Left hindlimb (tissue), 1 donor: Measurements from ENCODE around the gene RAB11FIP3.

Experiments
- DNase-seq: peaks from one replicate; pipeline ENCODE4 v3.0.0-alpha.2; 2018

RAB11FIP3 gene

DNA sequence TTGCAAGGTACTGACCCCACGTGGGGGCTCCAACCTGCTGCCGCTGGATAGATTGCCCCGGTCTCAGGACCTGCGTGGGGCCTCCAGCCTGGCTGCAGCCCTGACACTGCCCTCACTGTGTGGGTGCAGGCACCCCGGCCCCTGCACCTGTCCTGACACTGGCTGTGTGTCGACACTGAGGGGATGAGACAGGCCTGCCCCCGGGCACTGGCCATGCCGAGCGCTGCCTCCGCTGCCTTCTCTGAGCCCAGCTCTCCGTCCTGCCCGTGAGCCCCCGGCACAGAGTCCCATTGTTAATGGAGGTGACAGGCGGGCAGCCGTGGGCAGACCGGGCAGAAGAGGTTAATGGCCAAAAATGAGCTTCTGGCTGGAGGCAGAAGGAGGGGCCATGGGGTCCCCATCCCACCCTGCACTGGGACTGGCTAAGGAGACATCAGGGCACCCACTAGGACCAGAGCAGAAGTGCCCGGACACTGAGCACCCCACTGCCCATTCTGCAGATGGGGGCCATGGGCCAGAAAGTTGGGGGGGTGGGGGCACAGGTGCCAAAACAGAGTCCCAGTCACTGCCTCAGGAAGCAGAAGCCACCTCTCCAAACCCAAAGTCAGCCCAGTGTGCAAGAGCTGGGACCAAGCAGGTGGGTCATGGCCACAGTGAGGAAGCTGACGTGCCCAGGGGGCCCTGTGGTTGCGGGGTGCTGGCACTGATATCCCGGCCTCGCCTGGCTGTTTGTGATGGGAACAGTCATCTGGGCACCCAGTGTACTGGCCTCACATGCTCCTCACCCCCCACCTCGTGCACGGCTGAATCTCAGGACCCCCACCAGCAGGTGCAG, 132.2 kb downstream of the RAB11FIP3 start:
- no peak for DNase-seq

DNA sequence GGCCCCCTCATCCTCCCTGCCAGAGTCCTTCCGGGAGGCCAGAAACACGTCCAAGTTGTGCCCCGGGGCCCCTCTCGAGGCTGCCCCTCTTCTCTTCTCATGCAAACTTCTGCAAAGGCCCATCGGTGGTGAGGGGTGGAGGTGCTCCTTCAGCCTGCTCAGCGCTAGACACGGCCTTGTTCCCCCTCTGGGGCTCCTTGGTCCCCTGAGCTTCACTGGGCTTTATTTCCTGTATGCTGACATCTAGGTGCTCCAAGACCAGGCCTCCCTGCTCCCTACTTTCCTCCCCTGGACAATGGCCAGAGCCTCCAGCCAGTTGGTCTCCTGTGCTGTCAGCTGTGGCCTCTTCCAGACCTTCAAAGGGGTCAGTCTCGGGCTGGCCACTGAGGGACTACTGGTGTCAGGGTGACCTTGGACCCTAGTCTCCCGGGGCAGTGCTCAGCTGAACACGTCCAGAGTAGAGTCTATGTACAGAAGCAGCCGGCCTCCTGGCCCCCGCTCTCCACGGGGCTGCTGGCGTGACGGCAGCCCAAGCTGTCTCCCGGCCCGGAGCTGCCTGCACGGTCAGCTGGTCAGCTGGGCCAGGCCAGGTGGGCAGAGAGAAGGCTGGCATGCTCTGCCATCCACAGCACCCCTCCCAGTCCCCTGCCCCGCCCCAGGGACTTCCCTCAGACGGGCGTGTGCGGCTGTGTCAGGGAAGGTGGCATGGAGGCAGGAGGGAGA, 133.0 kb downstream of the RAB11FIP3 start:
- DNase-seq = no peak

DNA sequence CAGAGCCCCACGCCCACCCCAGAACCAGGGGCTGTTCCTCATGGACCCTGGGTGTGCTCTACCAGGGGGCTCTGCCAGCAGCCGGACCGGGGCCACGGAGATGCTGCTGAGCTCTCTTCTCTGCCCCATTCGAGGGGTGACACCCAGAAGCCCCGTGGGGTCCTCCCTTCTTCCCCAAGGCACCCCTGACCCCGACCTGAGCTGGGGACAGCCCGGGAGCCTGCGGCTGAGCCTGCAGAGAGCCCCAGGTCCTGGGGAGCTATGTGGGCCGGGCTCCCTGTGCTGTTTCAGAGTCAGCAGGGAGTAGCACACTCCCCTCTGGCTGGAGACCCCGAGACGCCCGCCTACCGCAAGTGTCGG, 133.6 kb downstream of the RAB11FIP3 start:
- no peak for DNase-seq

DNA sequence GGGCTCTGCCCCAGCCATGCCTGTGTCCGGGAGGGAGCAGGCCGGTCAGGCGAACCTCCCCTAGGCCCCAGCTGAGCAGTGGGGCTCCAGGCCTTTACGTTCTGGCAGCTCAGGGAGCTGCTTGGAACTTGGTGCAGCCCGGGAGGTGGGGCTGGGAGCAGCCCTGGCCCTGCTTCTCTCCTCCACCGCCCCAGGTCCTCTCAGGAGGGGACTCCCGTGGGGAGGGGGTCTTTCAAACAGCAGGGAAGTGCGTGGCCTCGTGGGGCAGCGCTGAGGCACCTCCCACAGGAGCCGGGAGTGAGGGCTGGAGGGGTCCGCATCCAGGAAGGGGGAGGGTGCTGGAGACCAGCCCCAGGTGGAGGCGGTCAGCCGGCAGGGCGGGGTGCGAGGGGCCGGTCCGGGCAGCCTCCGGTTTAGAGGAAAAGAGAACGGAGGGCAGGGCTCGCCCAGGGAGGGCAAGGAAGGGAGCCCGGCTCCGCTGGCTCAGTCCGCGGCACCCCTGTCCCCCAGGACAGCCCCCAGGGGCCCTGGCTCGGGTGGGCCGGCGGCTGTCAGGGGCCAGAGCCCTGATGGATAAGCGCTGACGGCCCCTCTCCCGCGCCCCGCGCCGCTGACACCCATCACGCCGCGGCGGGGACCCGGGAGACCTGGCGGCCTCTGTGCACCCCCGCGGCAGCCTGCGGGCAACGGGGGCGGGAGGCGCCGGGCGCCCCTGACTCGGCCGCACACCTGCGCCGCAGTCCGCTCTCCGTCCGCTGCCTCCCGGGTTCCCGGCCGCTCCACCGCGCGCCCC, 134.2 kb downstream of the RAB11FIP3 start:
- DNase-seq = no peak

DNA sequence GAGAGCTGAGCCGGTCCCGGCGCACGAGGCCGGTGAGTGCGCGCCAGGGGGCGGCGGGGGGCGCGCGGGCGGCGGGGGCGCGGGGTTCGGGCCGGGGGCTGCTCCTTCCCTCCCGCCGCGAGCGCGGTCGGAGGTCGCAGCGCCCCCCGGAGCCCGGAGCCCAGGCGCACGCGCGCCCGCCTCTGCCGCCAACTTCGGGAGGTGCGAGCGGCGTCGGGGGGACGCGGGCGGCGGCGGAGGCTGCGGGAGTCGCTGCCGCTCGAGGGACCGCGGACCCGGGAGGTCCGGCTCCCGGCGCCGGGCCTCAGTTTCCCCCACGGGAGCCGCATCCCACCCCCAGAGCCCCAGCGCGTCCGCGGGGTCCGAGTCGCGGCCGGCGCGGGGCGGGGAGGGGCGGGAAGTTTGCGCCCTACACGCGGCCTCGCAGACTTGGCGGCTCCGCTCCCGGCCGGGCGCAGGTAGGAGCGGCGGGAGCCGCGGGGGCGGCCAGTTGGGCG, 134.8 kb downstream of the RAB11FIP3 start, which contains the start of gene PRR35:
Gene PRR35 (plus strand): TSS at position 191 of the 497 bp plus-strand sequence. CDS start 2,901 bp downstream, outside the sequence.
- no peak for DNase-seq

DNA sequence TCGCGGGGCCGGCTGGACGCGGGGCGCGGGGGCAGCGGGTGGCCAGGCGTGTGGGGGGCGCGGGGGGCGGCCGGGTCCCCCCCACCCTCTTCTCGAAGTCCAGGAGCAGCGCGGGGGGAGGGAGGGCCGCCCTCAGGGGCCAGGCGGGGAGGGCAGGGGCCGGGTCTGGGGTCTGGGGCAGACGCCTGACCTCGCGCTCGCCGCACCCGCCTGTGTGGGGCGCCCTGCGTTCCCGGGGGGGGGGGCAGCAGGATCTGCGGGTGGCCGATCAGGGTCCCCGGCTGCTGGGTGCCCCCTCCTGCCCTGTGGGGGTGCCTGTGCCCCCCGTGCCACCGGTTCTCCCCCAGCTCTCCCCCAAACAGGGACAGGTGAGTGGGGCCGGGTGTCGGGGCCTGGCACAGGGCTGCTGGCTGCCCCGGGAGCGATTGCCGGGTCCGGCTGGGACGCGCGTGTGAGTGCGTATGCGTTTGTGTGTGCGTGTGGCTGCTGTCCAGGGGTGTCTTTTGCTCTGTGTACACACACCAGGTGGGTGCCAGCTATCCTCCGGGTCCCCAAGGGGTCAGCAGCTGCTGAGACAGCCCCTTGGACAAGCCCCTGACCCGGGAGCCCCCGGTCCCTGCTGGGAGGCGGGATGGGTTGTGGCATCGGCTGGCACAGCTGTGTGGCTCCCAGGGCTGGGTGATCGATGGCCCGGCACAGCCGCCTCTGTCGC, 135.4 kb downstream of the RAB11FIP3 start:
- DNase-seq = no peak

DNA sequence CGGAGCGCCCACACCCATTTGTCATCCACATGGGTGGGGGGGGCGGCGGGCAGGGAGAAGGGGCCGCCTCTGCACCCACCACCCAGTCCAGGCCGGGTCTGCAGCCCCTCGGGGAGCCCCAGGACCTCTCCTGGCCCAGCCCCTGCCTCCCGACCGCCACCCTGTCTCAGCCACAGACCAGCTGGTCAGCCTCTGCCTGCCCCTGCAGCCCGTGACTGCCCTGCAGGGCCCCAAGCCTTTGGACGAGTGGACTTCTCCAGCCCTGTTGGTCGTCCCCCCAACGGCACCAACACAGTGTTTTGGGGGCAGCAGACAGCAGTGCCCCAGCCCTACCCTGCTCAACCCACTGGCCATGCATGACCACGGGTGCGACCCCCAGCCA, 136.0 kb downstream of the RAB11FIP3 start:
- DNase-seq = no peak

DNA sequence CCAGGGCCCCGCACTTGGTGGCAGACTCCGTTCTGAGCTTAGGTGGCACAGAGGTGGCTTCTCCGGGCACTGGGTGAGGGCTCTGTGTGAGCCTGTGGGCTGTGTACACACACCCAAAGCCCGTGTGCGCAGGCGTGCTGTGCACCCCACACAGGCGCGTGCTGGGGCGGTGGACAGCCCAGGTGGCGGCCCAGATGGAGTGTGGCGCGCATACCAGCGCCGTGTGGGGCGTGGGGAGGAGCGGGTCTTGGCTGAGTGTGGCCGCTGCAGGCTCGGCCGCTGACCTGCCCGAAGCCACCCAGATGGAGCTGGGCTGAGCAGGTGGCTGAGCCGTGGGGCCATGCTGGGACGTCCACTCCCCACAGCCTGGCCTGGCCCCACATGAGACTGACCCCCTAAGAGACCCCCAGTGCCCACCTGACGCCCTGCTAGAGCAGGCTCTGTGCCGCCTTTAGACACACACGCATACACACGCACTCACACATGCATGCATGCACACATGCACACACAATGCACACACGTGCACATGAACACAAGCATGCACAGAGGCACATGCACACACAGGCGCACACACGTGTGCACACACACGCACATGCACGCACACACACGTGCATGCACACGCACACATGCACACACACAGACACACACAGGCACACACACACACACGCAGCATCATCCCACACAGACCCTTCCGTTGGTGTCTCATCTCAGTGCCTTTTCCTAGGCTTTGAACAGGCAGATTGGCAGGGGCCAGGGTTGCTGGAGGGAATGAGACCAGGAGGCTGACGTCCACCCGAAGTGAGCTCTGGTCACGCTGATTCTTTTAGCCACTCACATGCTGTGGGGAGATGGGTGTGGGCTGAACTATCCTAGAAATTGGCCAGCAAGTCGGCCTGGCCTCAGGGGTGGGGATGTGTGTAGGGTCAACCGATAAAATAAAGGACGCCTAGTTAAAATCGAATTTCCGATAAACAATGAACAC, 136.8 kb downstream of the RAB11FIP3 start:
- no peak for DNase-seq

DNA sequence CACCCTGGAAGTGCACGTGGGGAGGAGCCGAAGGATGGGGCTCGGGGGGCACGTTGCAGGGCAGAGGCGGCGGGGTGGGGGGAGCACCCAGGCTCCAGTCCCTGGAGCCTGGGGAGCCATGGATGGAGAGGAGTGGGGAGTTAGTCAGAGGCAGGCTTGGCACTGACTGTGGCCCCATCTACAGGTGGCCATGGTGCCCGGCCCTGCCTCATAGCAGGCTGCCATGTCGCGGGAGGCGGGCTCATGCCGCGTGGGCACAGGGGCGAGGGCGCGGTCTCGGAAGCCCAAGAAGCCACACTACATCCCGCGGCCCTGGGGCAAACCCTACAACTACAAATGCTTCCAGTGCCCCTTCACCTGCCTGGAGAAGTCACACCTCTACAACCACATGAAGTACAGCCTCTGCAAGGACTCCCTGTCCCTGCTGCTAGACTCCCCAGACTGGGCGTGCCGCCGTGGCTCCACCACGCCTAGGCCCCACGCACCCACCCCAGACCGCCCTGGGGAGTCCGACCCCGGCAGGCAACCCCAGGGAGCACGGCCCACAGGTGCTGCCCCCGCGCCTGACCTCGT, 137.7 kb downstream of the RAB11FIP3 start:
- no peak for DNase-seq

DNA sequence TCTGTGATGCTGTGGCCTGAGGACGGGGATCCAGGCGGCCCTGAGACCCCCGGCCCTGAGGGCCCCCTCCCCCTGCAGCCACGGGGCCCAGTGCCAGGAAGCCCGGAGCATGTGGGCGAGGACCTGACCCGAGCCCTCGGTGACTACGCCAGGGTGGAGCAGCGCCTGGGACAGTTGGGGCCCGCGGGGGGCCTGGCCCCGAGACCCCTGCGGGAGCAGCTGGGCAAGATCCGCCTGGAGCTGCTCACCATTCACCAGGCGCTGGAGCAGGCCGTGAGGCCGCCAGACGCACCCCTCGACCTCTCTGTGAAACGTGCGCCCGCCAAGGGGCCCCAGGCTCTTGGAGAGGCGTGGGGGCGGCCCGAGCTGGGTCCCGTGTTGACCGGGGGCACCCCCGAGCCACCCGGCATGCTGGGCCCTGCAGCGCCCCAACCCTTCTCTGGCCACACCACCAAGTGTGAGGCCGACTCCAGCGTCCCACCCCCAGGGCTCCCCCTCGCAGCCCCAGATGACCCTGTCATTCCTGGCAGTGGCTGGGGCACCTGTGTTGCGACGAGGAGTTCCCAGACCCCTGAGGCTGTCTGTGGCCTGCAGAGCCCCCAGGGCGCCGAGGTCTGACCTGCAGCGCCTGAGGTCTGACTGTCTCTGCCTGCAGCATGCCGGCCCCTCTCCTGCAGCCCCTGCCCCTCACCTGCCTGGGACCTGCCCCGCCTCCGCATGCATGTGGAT, 139.4 kb downstream of the RAB11FIP3 start:
- no peak for DNase-seq

DNA sequence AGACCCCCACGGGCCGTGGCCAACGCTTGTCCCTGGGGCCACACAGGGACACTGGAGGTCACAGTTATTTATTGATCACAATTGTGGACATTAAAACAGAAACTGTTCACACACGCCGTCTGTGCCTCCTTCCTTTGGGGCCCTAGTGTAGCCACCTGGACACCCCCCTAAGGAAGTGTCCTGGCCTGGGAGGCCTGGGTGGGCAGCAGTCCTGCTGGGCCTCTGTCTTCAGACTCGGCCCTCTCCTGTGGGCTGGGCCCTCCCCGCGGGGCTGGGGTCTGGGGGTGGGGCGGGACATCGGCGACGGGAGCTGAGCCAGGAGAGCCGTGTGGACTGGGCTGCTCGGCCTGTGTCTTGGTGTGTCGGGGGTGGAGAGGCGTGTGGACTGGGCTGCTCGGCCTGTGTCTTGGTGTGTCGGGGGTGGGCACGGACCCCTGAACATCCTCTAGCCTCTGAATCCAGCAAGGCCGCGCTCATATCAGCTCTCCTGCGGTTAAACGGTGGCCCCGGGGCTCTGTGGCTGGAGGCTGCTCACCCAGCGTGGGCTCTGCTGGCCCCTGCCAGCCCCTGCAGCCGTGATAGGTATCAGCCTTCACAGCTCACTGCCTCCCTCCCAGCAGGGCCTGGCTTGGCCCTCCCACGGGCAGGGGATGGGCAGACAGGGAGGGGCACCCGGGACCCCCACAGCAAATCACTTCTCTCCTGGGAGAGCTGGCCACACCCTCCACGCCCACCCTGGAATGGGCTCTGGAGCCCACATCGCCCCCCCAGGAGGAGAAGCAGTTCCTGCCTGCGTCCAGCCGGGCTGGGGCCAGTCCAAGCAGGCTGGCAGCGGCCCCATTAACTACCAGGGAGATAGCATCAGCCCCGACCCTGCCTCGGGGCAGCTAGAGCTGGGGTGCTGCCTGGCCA, 140.2 kb downstream of the RAB11FIP3 start:
- DNase-seq = no peak

DNA sequence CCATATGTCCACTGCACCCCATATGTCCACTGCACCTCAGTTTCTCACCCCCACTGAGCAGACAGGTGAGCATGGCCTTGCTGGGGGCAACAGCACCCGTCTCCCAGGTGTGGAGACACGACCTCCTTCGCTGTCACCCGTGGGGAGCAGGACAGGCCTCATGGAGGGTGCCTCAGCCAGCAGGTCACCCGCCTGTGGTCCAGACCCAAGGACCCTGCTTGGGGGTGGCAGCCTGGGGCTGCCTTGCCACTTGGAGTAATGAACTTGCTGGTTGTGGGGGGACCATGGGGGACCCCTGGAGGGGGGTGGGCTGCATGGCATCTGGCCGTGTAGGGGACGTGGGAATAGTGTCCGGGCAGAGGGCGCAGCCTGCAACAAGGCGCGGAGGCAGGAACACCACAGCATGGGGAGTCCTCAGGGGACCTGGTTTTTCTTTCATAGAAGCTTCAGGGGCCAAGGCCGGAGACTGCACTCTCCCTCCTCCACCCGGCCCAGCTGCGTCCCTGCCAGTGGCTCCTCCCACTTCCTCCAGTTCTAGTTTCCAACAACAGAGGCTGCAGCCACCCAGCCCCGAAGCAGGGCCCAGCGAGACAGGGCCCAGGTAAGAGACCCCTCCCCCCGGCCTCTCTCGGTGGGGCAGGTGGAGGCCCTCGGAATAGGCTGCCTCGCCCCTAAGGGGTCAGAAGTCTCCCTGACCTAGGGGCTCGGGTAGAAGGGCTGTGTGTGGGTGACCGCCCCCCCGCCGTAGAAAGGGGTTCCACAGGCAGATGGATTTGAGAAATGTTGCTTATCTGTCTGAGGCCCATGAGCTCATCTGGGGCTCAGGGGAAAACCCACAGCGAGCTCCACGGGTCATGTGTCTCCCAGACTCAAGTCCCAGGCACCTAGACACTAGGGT, 141.3 kb downstream of the RAB11FIP3 start, which contains the start of gene NHLRC4:
Gene NHLRC4 (plus strand): TSS at position 531 of the 898 bp plus-strand sequence. CDS start 1,043 bp downstream, outside the sequence.
- peak; percentile 73 for DNase-seq

DNA sequence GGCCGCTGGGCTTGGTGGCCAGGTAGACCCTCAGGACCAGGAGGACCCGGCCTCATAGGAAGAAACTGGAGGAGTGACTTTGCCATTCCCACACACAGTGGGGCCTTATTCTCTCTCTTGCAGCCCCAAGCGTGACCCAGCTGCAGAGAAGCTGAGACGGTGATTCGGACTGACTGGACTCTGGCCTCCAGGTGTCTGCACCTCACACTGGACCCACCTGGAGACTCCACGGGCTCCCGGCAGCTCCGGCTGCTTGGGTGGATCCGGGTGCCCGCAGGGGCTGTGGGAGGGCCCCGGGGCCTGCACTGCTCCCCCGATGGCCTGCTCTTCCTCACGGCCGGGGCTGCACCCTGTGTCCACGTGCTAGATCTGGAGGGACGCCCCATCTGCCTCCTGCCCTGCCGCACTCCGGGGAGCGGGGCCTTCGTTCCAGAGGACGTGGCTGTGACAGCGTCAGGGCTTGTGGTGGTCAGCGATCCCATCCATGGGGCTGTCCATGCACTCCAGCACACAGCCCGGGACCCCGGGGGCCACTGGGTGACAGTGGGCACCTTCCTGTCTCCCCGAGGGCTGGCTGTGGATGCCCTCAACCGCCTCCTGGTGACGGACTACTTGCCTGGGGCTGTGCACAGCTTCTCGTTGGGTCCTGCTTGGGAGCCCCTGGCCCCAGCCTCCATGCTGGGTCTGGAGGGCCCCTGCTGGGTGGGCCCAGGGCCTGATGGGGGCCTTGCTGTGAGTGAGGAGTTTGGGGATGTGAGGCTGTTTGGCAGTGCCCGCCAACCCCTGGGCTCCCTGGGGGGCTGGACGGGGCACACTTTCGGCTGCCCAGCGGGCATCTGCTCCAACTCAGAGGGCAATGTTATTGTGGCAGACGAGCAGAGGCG, 142.2 kb downstream of the RAB11FIP3 start:
- no peak for DNase-seq

DNA sequence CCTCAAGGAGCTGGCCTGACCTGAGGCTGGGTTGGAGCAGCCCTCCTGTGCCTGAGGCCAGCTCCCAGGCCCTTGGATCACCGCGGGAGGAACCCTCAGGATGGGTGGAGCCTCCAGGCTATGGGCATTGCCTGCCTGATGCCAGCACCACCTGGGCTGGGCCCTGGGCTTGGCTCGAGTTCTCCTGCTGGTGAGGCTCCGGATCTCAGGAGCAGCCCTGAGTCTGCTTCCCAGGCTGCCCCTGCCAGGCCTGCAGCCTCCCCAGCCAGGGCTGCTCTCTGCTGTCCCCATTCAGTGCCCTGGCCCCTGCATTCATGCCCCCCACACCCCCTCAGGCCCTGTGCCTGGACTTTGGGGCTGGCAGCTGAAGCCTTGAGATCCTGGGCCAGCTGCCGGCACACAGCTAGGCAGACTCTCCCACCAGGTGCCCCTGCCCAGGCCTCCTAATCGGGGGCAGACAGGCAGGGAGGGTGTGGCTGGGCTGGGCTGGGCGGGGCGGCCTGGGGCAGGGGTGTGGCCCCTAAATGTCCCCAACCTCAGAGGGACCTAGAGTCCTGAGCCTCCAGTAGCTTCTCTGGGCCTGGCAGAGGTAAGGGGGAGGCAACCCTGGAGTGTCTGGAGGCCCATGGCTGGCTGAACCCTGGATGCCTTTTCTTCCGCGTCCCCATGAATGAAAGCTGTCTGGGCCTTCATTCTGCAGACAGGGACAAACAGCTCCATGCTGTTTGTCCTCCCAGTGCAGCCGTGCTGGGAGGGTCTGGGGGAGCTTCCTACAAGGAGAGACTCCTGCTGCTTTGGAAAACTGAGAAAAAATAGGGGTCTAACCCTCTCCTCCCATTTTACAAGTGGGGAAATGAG, 143.2 kb downstream of the RAB11FIP3 start:
- no peak for DNase-seq

DNA sequence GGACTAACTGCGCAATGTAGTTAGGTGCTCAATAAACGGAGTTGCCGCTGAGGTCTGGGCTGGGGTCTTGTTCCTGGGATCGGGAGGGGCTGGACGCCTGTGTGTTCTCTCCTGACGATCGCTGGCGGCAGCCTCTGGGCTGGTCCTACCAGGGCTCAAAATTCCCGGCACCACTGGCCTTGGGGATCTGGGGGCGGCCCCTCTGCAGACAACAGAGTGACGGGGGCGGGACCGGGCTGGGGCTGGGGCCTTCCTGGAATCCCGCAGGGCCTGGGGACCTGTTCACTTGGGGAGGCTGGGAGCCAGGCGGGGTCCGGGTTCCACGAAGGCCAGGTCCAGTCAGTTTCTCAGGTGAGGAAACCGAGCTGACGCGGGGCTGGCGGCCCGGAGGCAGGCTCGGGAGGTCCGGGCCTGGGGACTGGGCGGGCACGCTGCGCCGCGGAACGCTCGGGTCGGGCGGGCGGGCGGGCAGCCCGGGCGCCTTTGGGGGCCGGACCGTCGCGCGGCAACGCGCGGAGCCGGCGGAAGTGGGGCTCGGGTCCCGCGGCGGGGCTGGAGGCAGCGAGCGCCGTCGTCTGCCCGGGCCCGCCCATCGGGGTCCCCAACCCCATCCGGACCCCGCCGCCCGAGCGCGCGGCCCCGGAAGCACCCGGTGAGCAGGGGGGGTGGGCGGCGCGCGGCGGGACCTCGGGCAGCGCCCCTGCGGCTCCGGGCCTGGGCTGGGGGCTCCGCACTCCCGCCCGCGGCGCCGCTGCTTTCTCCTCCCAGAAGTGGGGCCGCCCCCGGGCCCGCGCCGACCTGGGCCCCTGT, 144.2 kb downstream of the RAB11FIP3 start, which contains the start of gene PIGQ:
Gene PIGQ (plus strand): TSS at position 524 of the 810 bp plus-strand sequence. CDS start 4,107 bp downstream, outside the sequence.
- DNase-seq = peak; percentile 82
